GM18951 (cell line): ENCODE data around the gene PFN3.

Experiments
- POLR2A ChIP-seq: IDR thresholded peaks from 4 replicates; pipeline ENCODE4 v1.6.1; 2011; ENCODE audit warnings: mild to moderate bottlenecking; ENCODE audit not compliant: insufficient read length, insufficient read depth; ENCODE audit errors: extremely low read depth
- in situ Hi-C: fragments of 300-500 bp; cut with MboI; formaldehyde crosslinking; loops from one replicate; pipeline ENCODE4 v1.12.0; 2022; ENCODE audit warnings: low sequenced_read_pairs, mixed read lengths, inconsistent platforms; ENCODE audit not compliant: unreplicated experiment

The PFN3 gene

GRCh38 chr5:177399997-177400868 lies at the start of gene PFN3:
PFN3 (minus strand) TSS chr5:177400661; CDS start chr5:177400576, 85 bp downstream.
- no peak for TF ChIP-seq POLR2A
- in situ Hi-C loops, result no loop called here

GRCh38 chr5:177449140-177450061 lies 48.9 kb upstream of the PFN3 start:
- in situ Hi-C loops, result loop anchor here (5.0 kb wide), 1 partner anchor 42 kb away; the partner anchor contains the start of gene F12
- no peak for TF ChIP-seq POLR2A

GRCh38 chr5:177448244-177448950 lies 47.9 kb upstream of the PFN3 start:
- in situ Hi-C loops, result no loop called here
- TF ChIP-seq POLR2A, result no peak

GRCh38 chr5:177447611-177448243 lies 47.3 kb upstream of the PFN3 start:
- peak; percentile 17 for TF ChIP-seq POLR2A
- in situ Hi-C loops, result no loop called here

- no peak for TF ChIP-seq POLR2A
- in situ Hi-C loops, result no loop called here
Observed at GRCh38 chr5:177447066-177447610, 46.7 kb upstream of the PFN3 start.

GRCh38 chr5:177446200-177447065 lies 46.0 kb upstream of the PFN3 start, which contains the start of gene PRR7:
PRR7 (plus strand) TSS chr5:177446814; CDS start chr5:177455068, 8,254 bp downstream.
- in situ Hi-C loops, result no loop called here

GRCh38 chr5:177445917-177446199 lies 45.4 kb upstream of the PFN3 start:
- in situ Hi-C loops, result no loop called here
- no peak for TF ChIP-seq POLR2A

More at GRCh38 chr5:177446200-177447065, 46.0 kb upstream of the PFN3 start, which contains the start of gene PRR7:
- TF ChIP-seq POLR2A, result peak; percentile 64

- in situ Hi-C loops, result no loop called here
Observed at GRCh38 chr5:177445052-177445916, 44.8 kb upstream of the PFN3 start.

GRCh38 chr5:177444106-177445051 lies 43.9 kb upstream of the PFN3 start:
- in situ Hi-C loops, result no loop called here
- peak; percentile 24 for TF ChIP-seq POLR2A

More at GRCh38 chr5:177445052-177445916, 44.8 kb upstream of the PFN3 start:
- no peak for TF ChIP-seq POLR2A

GRCh38 chr5:177443144-177443983 lies 42.9 kb upstream of the PFN3 start:
- in situ Hi-C loops, result no loop called here

More at GRCh38 chr5:177443144-177443983, 42.9 kb upstream of the PFN3 start:
- TF ChIP-seq POLR2A, result peak; percentile 11
